MCF 10A (cell line): Measurements from ENCODE around the gene TYRO3. TPM values are rescaled to one million over a fixed set of nuclear protein-coding genes. Genes with fewer than 3 reads are reported as not detected.

Experiments used
- BruUV-seq: library from RNA; stranded (reverse); fragments of 400-500 nt; replicated peaks from 2 replicates; lab custom pipeline; 2021; lab: Mats Ljungman, UMichigan
- CTCF ChIA-PET: fragments of 300-600 bp; sonication (Branson Sonifier 250); formaldehyde crosslinking; extraction: SDS; loops from one replicate; lab custom pipeline; 2021; ENCODE audit warnings: antibody characterized with exemption, inconsistent platforms; lab: Yijun Ruan, JAX
- POLR2A ChIA-PET: fragments of 300-600, 350-650 bp; sonication (Branson Sonifier 250); formaldehyde crosslinking; extraction: SDS; loops from one replicate; lab custom pipeline; 2020; ENCODE audit warnings: antibody characterized with exemption, inconsistent platforms; lab: Yijun Ruan, JAX
- DNase-seq: peaks from one replicate; pipeline ENCODE4 v3.0.0-alpha.2; 2018; ENCODE audit not compliant: unreplicated experiment
- H3K27ac Mint-ChIP-seq: one replicate; pipeline ENCODE4 v1.8.0; 2022; ENCODE audit warnings: mild to moderate bottlenecking, low read depth, mixed read lengths; ENCODE audit not compliant: unreplicated experiment
- H3K27me3 Mint-ChIP-seq: one replicate; pipeline ENCODE4 v1.8.0; 2022; ENCODE audit warnings: mixed read lengths; ENCODE audit not compliant: insufficient read depth, unreplicated experiment
- H3K36me3 Mint-ChIP-seq: one replicate; pipeline ENCODE4 v1.8.0; 2022; ENCODE audit warnings: mild to moderate bottlenecking, moderate library complexity, mixed read lengths; ENCODE audit not compliant: insufficient read depth, unreplicated experiment
- H3K4me1 Mint-ChIP-seq: one replicate; pipeline ENCODE4 v1.8.0; 2022; ENCODE audit warnings: mixed read lengths; ENCODE audit not compliant: insufficient read depth, unreplicated experiment
- H3K4me3 Mint-ChIP-seq: one replicate; pipeline ENCODE4 v1.8.0; 2022; ENCODE audit warnings: mild to moderate bottlenecking, moderate library complexity, mixed read lengths; ENCODE audit not compliant: unreplicated experiment
- H3K9me3 Mint-ChIP-seq: one replicate; pipeline ENCODE4 v1.8.0; 2022; ENCODE audit warnings: mixed read lengths; ENCODE audit not compliant: unreplicated experiment
- intact Hi-C: fragments of 100-400 bp; cut with micrococcal nuclease; formaldehyde crosslinking; loops from 2 replicates; pipeline ENCODE4 v1.14.1; 2022
- total RNA-seq: library from RNA; stranded (reverse); gene quantifications from 2 replicates; pipeline ENCODE4 v1.2.3, GENCODE V29; 2022
- TF ChIP-seq, protein P1 (sequence below): fragments of 200-600 bp; IDR thresholded peaks from one replicate; pipeline ENCODE4 v1.8.0; 2022; ENCODE audit warnings: antibody characterized with exemption, mild to moderate bottlenecking; ENCODE audit not compliant: unreplicated experiment

TYRO3 gene
- total RNA-seq, 1 experiment from 2014 or later, result 9.7 TPM

DNA sequence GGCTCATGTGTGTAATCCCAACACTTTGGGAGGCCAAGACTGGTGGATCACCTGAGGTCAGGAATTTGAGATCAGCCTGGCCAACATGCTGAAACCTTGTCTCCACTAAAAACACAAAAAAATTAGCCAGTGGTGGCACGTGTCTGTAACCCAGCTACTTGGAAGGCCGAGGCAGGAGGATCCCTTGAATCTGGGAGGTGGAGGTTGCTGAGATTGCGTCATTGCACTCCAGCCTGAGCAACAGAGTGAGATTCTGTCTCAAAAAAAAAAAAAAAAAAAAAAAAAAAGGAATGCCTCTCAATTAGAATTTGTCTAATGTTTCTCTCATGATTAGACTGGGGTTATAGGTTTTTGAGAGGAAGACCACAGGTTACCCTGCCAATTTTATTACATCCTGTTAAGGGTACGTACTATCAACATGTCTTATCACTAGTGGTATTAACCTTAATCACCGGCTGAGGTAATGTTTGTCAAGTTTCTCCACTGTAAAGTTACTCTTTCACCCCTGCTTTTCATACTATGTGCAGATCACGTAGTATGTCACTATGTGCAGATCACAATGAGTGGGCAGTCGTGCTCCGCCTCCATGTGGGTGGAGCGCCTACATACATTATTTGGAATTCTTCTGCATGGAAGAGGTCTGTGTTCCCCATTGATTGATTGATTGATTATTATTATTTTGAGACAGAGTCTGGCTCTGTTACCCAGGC is 8.8 kb upstream of the TYRO3 start:
- Mint-ChIP-seq H3K27me3 (no peaks in the 10 kb centered on the region), H3K27ac (no peak overlapping the region), H3K36me3 (no peaks in the 10 kb centered on the region), H3K9me3 (no peaks in the 10 kb centered on the region), H3K4me3 (no peak overlapping the region), H3K4me1 (peaks cover under 1% of the 10 kb centered on the region)
- no TSS peak for BruUV-seq
- no peak for DNase-seq
- TF ChIP-seq, protein P1, sequence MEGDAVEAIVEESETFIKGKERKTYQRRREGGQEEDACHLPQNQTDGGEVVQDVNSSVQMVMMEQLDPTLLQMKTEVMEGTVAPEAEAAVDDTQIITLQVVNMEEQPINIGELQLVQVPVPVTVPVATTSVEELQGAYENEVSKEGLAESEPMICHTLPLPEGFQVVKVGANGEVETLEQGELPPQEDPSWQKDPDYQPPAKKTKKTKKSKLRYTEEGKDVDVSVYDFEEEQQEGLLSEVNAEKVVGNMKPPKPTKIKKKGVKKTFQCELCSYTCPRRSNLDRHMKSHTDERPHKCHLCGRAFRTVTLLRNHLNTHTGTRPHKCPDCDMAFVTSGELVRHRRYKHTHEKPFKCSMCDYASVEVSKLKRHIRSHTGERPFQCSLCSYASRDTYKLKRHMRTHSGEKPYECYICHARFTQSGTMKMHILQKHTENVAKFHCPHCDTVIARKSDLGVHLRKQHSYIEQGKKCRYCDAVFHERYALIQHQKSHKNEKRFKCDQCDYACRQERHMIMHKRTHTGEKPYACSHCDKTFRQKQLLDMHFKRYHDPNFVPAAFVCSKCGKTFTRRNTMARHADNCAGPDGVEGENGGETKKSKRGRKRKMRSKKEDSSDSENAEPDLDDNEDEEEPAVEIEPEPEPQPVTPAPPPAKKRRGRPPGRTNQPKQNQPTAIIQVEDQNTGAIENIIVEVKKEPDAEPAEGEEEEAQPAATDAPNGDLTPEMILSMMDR, result no peak
- intact Hi-C loops, result loop anchor here (10.0 kb wide), 1 partner anchor 55 kb away; no protein-coding TSS in a partner anchor
- ChIA-PET CTCF (no interaction called here), POLR2A (no interaction called here)

DNA sequence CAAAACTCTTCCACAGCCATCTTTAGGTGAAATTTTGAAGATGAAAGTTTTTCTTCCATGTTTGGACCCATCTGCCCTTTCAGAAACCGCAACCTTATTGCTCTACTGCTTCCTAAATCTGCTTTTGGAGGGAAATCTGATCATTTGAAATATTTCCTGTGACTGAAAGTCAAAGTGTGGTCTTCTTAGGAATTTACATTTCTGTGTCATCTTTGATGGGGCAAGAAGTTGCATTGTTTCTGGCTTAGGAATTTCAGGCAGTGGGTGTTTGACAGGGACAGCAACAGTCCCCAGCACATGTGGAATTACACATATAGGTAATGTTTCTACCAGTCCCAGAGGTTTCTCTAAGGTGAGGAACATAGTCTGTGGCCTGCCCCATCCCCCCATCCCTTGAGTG is 5.3 kb upstream of the TYRO3 start:
- POLR2A ChIA-PET, result interaction anchor here (1.0 kb wide), 1 partner anchor 9 kb away, joined by 3 read pairs; the partner anchor contains the start of gene RPAP1

DNA sequence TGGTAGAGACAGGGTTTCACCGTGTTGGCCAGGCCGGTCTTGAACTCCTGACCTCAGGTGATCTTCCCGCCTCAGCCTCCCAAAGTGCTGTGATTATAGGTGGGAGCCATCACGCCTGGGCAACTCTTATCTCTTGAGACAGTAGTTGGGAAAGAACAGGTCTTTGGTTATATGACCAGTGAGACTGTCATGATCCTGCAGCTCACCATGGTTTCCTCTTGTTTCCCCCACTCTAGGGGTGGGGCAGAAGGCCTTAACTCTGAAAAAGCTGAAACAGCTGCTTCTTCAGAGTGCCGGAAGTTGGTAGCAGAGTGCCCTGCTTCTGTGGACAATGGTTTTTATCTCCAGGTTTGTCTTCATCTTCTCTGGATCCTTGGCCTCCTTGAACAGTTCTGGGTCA is 4.7 kb upstream of the TYRO3 start:
- H3K4me3 Mint-ChIP-seq, result no peak overlapping the region
- intact Hi-C loops, result loop anchor here (10.0 kb wide), 1 partner anchor 50 kb away; no protein-coding TSS in a partner anchor
- TF ChIP-seq, protein P1, result no peak
- POLR2A ChIA-PET, result interaction anchor here (0.7 kb wide), 1 partner anchor 73 kb away, joined by 4 read pairs; no protein-coding TSS in a partner anchor
- H3K27ac Mint-ChIP-seq, result no peak overlapping the region
- no TSS peak for BruUV-seq
- H3K9me3 Mint-ChIP-seq, result no peaks in the 10 kb centered on the region
- no peaks in the 10 kb centered on the region for H3K36me3 Mint-ChIP-seq
- CTCF ChIA-PET, result interaction anchor here (0.8 kb wide), 1 partner anchor 11 kb away, joined by 4 read pairs; no protein-coding TSS in a partner anchor
- no peak for DNase-seq
- no peaks in the 10 kb centered on the region for H3K27me3 Mint-ChIP-seq
- H3K4me1 Mint-ChIP-seq, result no peaks in the 10 kb centered on the region

More for the DNA sequence above, 5.3 kb upstream of the TYRO3 start:
- no peak overlapping the region for H3K27ac Mint-ChIP-seq
- TF ChIP-seq, protein P1, result no peak
- CTCF ChIA-PET, result interaction anchor here (0.8 kb wide), 1 partner anchor 11 kb away, joined by 4 read pairs; no protein-coding TSS in a partner anchor
- DNase-seq, result no peak
- no peaks in the 10 kb centered on the region for H3K27me3 Mint-ChIP-seq
- H3K36me3 Mint-ChIP-seq, result no peaks in the 10 kb centered on the region
- intact Hi-C loops, result loop anchor here (10.0 kb wide), 1 partner anchor 51 kb away; no protein-coding TSS in a partner anchor
- no peaks in the 10 kb centered on the region for H3K4me1 Mint-ChIP-seq
- H3K9me3 Mint-ChIP-seq, result no peaks in the 10 kb centered on the region
- H3K4me3 Mint-ChIP-seq, result no peak overlapping the region
- BruUV-seq, result no TSS peak

DNA sequence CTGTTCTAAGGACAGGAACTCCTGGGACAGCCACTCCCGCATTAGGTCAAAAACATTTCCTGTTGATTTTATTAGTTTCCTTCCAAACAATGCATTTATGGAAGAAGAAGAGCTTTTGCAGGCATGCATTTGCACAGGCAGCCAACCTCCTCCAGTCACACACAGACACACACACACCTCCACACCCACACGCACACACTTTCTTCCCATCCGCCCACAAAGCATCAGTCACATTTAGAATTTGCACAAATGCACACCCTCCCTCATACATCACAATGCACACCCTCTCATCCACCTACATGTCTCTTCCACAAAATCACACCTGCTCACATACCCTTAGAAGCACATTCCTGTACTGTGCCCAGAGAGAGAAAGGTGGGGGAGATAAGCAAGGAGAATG is 4.1 kb upstream of the TYRO3 start:
- intact Hi-C loops, result loop anchor here (5.0 to 10.0 kb wide), 3 partner anchors 50 to 217 kb away; partner anchors contain the start of gene MAPKBP1

More for the DNA sequence above, 4.1 kb upstream of the TYRO3 start:
- TF ChIP-seq, protein P1, result no peak
- Mint-ChIP-seq H3K27me3 (no peaks in the 10 kb centered on the region), H3K4me3 (no peak overlapping the region), H3K36me3 (no peaks in the 10 kb centered on the region), H3K27ac (no peak overlapping the region), H3K4me1 (no peaks in the 10 kb centered on the region), H3K9me3 (no peaks in the 10 kb centered on the region)
- ChIA-PET POLR2A (interaction anchor here (0.7 kb wide), 1 partner anchor 72 kb away, joined by 4 read pairs; no protein-coding TSS in a partner anchor), CTCF (interaction anchor here (0.6 to 0.8 kb wide), 2 partner anchors 10 to 213 kb away, joined by 3 to 4 read pairs; no protein-coding TSS in a partner anchor)
- no TSS peak for BruUV-seq
- DNase-seq, result no peak
